ENCODE data around the gene RING1. TPM values are rescaled to one million over a fixed set of nuclear protein-coding genes. Genes with fewer than 3 reads are reported as not detected.

Gene RING1
- total RNA-seq, 4 donors from 2014 or later, result 15.0 to 25.3 (median 20.6) TPM

GRCh38 chr6:33243476-33243875, 35.2 kb downstream of the RING1 start:
- H3K36me3 ChIP-seq, result no peaks in the 10 kb centered on the region
- no peak overlapping the region for H3K4me3 ChIP-seq
- TF ChIP-seq EP300 (IDR thresholded peaks at IDR 0.05) (no peak), POLR2A (IDR thresholded peaks at IDR 0.05; ENCODE audit: low read depth) (no peak), POLR2AphosphoS5 (IDR thresholded peaks at IDR 0.05) (no peak)
- TF ChIP-seq, protein P1, sequence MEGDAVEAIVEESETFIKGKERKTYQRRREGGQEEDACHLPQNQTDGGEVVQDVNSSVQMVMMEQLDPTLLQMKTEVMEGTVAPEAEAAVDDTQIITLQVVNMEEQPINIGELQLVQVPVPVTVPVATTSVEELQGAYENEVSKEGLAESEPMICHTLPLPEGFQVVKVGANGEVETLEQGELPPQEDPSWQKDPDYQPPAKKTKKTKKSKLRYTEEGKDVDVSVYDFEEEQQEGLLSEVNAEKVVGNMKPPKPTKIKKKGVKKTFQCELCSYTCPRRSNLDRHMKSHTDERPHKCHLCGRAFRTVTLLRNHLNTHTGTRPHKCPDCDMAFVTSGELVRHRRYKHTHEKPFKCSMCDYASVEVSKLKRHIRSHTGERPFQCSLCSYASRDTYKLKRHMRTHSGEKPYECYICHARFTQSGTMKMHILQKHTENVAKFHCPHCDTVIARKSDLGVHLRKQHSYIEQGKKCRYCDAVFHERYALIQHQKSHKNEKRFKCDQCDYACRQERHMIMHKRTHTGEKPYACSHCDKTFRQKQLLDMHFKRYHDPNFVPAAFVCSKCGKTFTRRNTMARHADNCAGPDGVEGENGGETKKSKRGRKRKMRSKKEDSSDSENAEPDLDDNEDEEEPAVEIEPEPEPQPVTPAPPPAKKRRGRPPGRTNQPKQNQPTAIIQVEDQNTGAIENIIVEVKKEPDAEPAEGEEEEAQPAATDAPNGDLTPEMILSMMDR (IDR thresholded peaks at IDR 0.05), result no peak
- peaks cover 0 to 34% (median 0%) of the 10 kb centered on the region in 4 donors for H3K27me3 ChIP-seq
- peaks cover 6 to 9% (median 9%) of the 10 kb centered on the region in 4 donors for H3K4me1 ChIP-seq
- no peak for DNase-seq (ENCODE audit: extremely low spot score)
- WGBS, result 8% methylated on average over 1 of the region's 1 CpG
- no peak overlapping the region for H3K27ac ChIP-seq (replicated peaks in 1 of 4)
- H3K9me3 ChIP-seq, result no peaks in the 10 kb centered on the region
- intact Hi-C loops (cut with DNase I), result no loop called here

DNA sequence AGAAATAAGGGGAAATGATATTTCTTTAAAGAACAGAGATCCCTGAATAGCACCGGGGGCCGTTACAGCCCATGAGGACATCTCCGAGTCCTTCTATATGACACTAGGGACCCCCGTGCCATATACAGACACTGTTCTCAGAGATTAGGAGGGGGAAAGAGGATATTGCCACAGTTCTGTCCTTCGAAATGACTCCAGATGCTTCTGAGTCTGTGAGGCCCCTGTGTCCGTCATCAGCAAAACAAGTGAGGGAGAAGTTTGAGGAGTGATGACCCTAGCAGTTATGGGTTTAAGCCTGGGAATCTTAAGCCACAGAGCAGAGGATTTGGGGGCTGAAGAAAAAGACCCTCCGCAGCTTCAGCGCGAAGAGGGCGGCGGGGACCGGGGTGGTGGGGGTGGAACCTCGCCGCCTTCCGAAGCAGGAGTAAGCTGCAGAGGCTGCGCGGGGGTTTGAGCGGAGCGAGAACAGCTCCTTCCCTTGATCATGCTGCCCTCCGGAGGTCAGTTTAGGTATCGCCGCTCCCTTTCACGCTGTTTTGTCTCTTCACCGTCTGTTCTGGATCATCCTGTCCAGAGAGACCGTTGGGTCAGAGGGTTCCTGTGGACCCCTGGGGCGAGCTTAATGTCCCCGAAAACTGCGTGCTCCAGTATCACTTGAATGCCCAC, 39.8 kb downstream of the RING1 start:
- WGBS, result 10% methylated on average over 15 of the region's 28 CpGs
- H3K9me3 ChIP-seq, result no peaks in the 10 kb centered on the region
- H3K27me3 ChIP-seq, result peaks cover 0 to 10% (median 0%) of the 10 kb centered on the region in 4 donors
- peak overlapping the region; percentile 58 to 66 (median 62) for H3K4me3 ChIP-seq
- intact Hi-C loops (cut with DNase I), result loop anchor here (5.0 kb wide), 3 partner anchors 56 to 231 kb away; partner anchors contain the start of gene COL11A2
- H3K4me1 ChIP-seq, result peaks cover 24 to 36% (median 31%) of the 10 kb centered on the region in 4 donors
- H3K27ac ChIP-seq (replicated peaks in 1 of 4), result peak overlapping the region; percentile 92 to 98 (median 94)
- DNase-seq (ENCODE audit: extremely low spot score), result peak; percentile 96
- TF ChIP-seq, protein P1 (IDR thresholded peaks at IDR 0.05), result peak; percentile 97 to 99 (median 98)
- TF ChIP-seq POLR2AphosphoS5 (IDR thresholded peaks at IDR 0.05), result peak in 1 of 2 donors; percentile 62
- TF ChIP-seq POLR2A (IDR thresholded peaks at IDR 0.05; ENCODE audit: low read depth), result no peak
- peaks cover 0 to 18% (median 14%) of the 10 kb centered on the region in 4 donors for H3K36me3 ChIP-seq

- peaks cover 0 to 18% (median 14%) of the 10 kb centered on the region in 4 donors for H3K36me3 ChIP-seq
- peaks cover 0 to 10% (median 0%) of the 10 kb centered on the region in 4 donors for H3K27me3 ChIP-seq
- no peaks in the 10 kb centered on the region for H3K9me3 ChIP-seq
- peak overlapping the region; percentile 58 to 66 (median 62) for H3K4me3 ChIP-seq
- 0% methylated on average over 1 of the region's 18 CpGs for WGBS
- intact Hi-C loops (cut with DNase I), result loop anchor here (5.0 kb wide), 3 partner anchors 56 to 231 kb away; partner anchors contain the start of gene COL11A2
- H3K4me1 ChIP-seq, result peaks cover 24 to 36% (median 31%) of the 10 kb centered on the region in 4 donors
- DNase-seq (ENCODE audit: extremely low spot score), result no peak
- peak in 1 of 2 donors; percentile 0 for TF ChIP-seq POLR2AphosphoS5 (IDR thresholded peaks at IDR 0.05)
- TF ChIP-seq, protein P1 (IDR thresholded peaks at IDR 0.05), result peak in 1 of 3 experiments; percentile 1
- TF ChIP-seq EP300 (IDR thresholded peaks at IDR 0.05), result no peak
- no peak for TF ChIP-seq POLR2A (IDR thresholded peaks at IDR 0.05; ENCODE audit: low read depth)
- peak overlapping the region; percentile 92 to 98 (median 94) for H3K27ac ChIP-seq (replicated peaks in 1 of 4)
Observed at GRCh38 chr6:33248643-33248931, 40.3 kb downstream of the RING1 start.

GRCh38 chr6:33248932-33249731, 40.8 kb downstream of the RING1 start:
- 0% methylated on average over 14 of the region's 58 CpGs for WGBS
- Histone ChIP-seq H3K4me3 (peak overlapping the region; percentile 58 to 66 (median 62)), H3K36me3 (peaks cover 0 to 20% (median 15%) of the 10 kb centered on the region in 4 donors), H3K9me3 (no peaks in the 10 kb centered on the region), H3K27ac (replicated peaks in 1 of 4) (peak overlapping the region; percentile 92 to 98 (median 94)), H3K27me3 (peaks cover 0 to 10% (median 0%) of the 10 kb centered on the region in 4 donors), H3K4me1 (peaks cover 24 to 36% (median 31%) of the 10 kb centered on the region in 4 donors)
- intact Hi-C loops (cut with DNase I), result loop anchor here (1.0 to 5.0 kb wide), 4 partner anchors 57 to 232 kb away; partner anchors contain the start of gene COL11A2
- peak; percentile 100 for DNase-seq (ENCODE audit: extremely low spot score)
- TF ChIP-seq EP300 (IDR thresholded peaks at IDR 0.05), result no peak
- peak; percentile 89 to 96 for TF ChIP-seq POLR2AphosphoS5 (IDR thresholded peaks at IDR 0.05)
- peak; percentile 31 for TF ChIP-seq POLR2A (IDR thresholded peaks at IDR 0.05; ENCODE audit: low read depth)
- TF ChIP-seq, protein P1 (IDR thresholded peaks at IDR 0.05), result peak in 1 of 3 experiments; percentile 39
